ENCODE measurements around the gene STEAP1B.
"Not testable (repeated sequence)": the region's sequence is repeated elsewhere in the genome, so short reads cannot be mapped to it uniquely, and the experiment has no call there.

Gene STEAP1B

GRCh38 chr7:22496912-22497311, 3.1 kb downstream of the STEAP1B start:
- DNase-seq (ENCODE audit: low read depth), result not testable (repeated sequence)

- DNase-seq (ENCODE audit: low read depth), result not testable (repeated sequence)
Observed at GRCh38 chr7:22496296-22496888, 3.6 kb downstream of the STEAP1B start.

GRCh38 chr7:22493160-22493925, 6.6 kb downstream of the STEAP1B start:
- DNase-seq (ENCODE audit: low read depth), result not testable (repeated sequence)

GRCh38 chr7:22488643-22489462, 11.1 kb downstream of the STEAP1B start:
- peak; percentile 38 for DNase-seq (ENCODE audit: low read depth)

- no peak for DNase-seq (ENCODE audit: low read depth)
Observed at GRCh38 chr7:22487978-22488642, 11.9 kb downstream of the STEAP1B start.

- no peak for DNase-seq (ENCODE audit: low read depth)
Observed at GRCh38 chr7:22486597-22486996, 13.4 kb downstream of the STEAP1B start.

- DNase-seq (ENCODE audit: low read depth), result no peak
Observed at GRCh38 chr7:22485189-22485588, 14.8 kb downstream of the STEAP1B start.

- DNase-seq (ENCODE audit: low read depth), result no peak
Observed at GRCh38 chr7:22482503-22482902, 17.5 kb downstream of the STEAP1B start.

GRCh38 chr7:22481726-22482125, 18.3 kb downstream of the STEAP1B start:
- no peak for DNase-seq (ENCODE audit: low read depth)

- DNase-seq (ENCODE audit: low read depth), result no peak
Observed at GRCh38 chr7:22480523-22481075, 19.4 kb downstream of the STEAP1B start.

- no peak for DNase-seq (ENCODE audit: low read depth)
Observed at GRCh38 chr7:22477876-22478450, 22.0 kb downstream of the STEAP1B start.

GRCh38 chr7:22477262-22477661, 22.7 kb downstream of the STEAP1B start:
- no peak for DNase-seq (ENCODE audit: low read depth)

- no peak for DNase-seq (ENCODE audit: low read depth)
Observed at GRCh38 chr7:22476824-22477223, 23.2 kb downstream of the STEAP1B start.

- DNase-seq (ENCODE audit: low read depth), result no peak
Observed at GRCh38 chr7:22474645-22475044, 25.3 kb downstream of the STEAP1B start.

GRCh38 chr7:22470981-22471380, 29.0 kb downstream of the STEAP1B start:
- no peak for DNase-seq (ENCODE audit: low read depth)

GRCh38 chr7:22469371-22470143, 30.4 kb downstream of the STEAP1B start:
- DNase-seq (ENCODE audit: low read depth), result no peak

- no peak for DNase-seq (ENCODE audit: low read depth)
Observed at GRCh38 chr7:22468609-22469008, 31.4 kb downstream of the STEAP1B start.

GRCh38 chr7:22464299-22464698, 35.7 kb downstream of the STEAP1B start:
- DNase-seq (ENCODE audit: low read depth), result no peak

GRCh38 chr7:22460363-22460988, 39.5 kb downstream of the STEAP1B start:
- no peak for DNase-seq (ENCODE audit: low read depth)

GRCh38 chr7:22457471-22457870, 42.5 kb downstream of the STEAP1B start:
- no peak for DNase-seq (ENCODE audit: low read depth)

All from activated gamma-delta T cell treated with anti-CD3 and anti-CD28 coated beads, Interleukin-2, amount 50 U/mL, for 16 hours (primary cell).